ENCODE measurements around the gene GAPDH.
A peak's percentile ranks its signal among the peaks of the same experiment; 100 is the strongest.

The GAPDH gene

DNA sequence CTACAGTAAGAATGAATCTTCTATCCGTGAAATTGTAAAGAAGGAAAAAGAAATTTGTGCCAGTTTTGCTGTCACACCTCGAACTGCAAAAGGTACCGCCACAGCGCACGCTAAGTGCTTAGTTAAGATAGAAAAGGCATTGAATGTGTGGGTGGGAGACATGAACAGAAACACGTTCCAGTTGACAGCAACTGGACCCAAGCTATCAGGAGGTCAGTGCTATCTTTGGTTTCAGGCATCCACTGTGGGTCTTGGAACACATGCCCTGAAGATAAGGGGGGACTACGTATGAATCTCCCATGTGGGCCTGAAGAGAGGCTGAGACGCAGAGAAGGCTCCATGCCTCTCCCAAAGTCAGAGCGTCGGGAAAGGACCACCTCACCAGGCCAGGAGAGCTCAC, 11.7 kb downstream of the GAPDH start:
- TF ChIP-seq, protein P1, sequence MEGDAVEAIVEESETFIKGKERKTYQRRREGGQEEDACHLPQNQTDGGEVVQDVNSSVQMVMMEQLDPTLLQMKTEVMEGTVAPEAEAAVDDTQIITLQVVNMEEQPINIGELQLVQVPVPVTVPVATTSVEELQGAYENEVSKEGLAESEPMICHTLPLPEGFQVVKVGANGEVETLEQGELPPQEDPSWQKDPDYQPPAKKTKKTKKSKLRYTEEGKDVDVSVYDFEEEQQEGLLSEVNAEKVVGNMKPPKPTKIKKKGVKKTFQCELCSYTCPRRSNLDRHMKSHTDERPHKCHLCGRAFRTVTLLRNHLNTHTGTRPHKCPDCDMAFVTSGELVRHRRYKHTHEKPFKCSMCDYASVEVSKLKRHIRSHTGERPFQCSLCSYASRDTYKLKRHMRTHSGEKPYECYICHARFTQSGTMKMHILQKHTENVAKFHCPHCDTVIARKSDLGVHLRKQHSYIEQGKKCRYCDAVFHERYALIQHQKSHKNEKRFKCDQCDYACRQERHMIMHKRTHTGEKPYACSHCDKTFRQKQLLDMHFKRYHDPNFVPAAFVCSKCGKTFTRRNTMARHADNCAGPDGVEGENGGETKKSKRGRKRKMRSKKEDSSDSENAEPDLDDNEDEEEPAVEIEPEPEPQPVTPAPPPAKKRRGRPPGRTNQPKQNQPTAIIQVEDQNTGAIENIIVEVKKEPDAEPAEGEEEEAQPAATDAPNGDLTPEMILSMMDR (conservative IDR thresholded peaks at IDR 0.05; ENCODE audit: control insufficient read depth, insufficient read depth, low read depth, low read length): no peak
- no peak overlapping the region for H3K4me3 ChIP-seq (ENCODE audit: control insufficient read depth, low read depth, low read length)
- DNase-seq (ENCODE audit: low read depth): no peak

DNA sequence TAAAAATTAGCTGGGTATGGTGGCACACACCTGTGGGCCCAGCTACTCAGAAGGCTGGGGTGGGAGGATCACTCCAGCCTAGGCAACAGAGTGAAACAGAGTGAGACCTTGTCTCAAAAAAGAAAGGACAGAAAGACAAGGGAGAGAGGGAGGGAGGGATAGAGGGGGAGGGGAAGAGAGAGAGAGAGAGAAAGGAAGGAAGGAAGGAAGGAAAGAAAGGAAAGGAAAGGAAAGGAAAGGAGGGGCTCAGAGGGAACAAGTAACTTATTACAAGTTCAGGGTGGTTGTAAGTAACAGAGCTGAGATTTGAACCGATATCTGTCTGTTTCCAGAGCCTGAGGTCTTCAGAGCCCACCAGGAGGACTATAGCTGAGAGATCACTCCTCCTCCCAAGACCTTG, 13.2 kb downstream of the GAPDH start:
- TF ChIP-seq, protein P1 (conservative IDR thresholded peaks at IDR 0.05; ENCODE audit: control insufficient read depth, insufficient read depth, low read depth, low read length): no peak
- no peak for DNase-seq (ENCODE audit: low read depth)
- peak overlapping the region; percentile 35 for H3K4me3 ChIP-seq (ENCODE audit: control insufficient read depth, low read depth, low read length)

DNA sequence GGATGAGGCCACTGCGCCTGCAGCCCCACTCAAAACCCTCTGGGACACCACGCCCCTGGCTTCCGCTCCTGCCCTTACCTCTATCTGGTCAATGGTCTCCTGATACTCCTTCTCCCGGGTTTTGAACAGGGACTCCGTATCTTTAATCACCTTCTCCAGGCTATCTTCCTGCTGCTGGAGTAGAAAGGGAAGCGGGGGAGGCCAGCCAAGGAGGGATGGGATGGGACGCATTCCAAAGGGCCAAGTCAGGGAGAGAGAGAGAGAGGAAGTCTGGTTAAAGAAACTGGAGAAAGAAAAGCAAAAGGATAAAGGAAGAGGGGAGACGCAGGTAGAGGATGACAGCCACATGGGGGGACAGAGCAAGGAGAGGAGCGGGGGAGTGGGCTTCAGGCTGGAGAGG, 13.7 kb downstream of the GAPDH start:
- TF ChIP-seq, protein P1 (conservative IDR thresholded peaks at IDR 0.05; ENCODE audit: control insufficient read depth, insufficient read depth, low read depth, low read length): no peak
- peak; percentile 89 for DNase-seq (ENCODE audit: low read depth)
- H3K4me3 ChIP-seq (ENCODE audit: control insufficient read depth, low read depth, low read length): peak overlapping the region; percentile 35

DNA sequence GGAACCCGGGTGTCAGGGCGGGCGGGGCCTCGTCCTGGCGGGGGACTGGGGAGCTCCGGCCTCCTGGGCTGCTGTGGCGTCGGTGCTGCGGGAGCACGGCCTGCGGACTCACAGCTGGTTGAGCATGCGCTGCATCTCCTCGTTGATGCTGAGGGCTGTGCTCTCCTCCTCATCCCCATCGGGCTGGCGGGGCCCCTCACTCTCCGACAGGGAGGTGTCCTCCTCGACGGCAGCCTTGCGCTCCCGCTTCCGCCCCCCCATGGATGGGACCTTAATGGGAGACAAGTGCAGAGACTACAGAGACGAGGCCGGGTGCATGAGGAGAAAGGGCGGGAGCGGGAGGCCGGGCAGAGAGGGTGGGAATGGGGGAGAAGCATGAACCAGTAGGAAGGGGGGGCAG, 14.2 kb downstream of the GAPDH start:
- TF ChIP-seq, protein P1 (conservative IDR thresholded peaks at IDR 0.05; ENCODE audit: control insufficient read depth, insufficient read depth, low read depth, low read length): no peak
- DNase-seq (ENCODE audit: low read depth): no peak
- peak overlapping the region; percentile 4 for H3K4me3 ChIP-seq (ENCODE audit: control insufficient read depth, low read depth, low read length)

DNA sequence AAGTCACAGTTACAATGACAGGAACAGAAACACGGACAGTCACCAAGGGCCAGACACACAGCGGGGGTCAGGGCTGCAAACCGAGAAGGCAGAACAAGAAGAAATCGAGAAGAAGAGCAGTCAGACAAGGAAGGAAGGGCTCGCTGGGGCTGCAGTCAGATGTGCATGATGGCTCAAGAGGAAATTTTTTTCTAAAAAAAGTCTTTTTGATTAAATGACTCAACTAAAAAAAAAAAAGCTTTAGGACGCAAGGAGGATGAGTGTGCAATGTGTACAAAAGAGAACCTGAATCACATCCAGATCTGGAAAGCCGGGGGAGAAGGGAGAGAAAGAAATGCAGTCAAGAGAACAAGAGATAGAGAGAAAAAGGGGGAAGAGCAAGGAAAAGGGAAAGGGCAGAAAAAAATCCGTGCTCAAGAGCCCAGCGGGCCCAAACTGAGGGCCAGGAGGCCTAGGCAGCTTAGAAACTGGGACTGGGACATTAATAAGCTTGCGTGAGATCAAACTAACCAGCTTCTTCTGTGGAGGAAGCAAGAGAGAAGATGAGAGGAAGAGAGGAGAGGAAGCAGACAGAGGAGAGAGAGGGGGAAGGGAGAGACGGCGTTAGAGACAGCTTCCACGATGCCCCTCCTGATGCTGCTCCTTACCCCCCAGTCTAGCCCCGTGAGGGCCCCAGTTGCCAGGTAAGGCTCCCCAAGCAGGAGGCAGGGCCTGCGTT, 14.8 kb downstream of the GAPDH start:
- DNase-seq (ENCODE audit: low read depth): peak; percentile 91
- TF ChIP-seq, protein P1 (conservative IDR thresholded peaks at IDR 0.05; ENCODE audit: control insufficient read depth, insufficient read depth, low read depth, low read length): no peak
- H3K4me3 ChIP-seq (ENCODE audit: control insufficient read depth, low read depth, low read length): peak overlapping the region; percentile 4

DNA sequence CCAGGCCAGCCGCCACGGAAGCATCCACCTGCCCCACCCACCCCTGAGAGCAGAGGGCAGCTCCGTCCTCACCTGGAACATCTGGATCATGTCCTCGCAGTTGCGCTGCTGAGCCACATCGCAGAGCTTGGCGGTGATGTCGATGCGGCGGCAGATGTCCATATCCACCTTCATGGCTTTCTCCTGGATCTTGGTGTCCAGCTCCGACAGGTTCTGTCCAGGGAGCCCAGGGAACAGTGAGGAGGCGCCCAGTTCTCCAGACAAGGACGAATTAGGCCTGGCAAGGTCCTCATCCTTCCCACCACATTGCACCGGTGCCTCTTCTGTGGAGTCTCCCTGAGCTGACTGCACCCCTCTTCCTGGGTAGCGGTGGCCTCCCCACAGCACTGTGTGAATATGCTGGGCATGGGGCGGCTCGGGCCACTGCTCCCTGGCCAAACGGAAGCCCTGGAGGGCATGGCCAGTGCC, 15.4 kb downstream of the GAPDH start:
- no peak for DNase-seq (ENCODE audit: low read depth)
- TF ChIP-seq, protein P1 (conservative IDR thresholded peaks at IDR 0.05; ENCODE audit: control insufficient read depth, insufficient read depth, low read depth, low read length): no peak
- no peak overlapping the region for H3K4me3 ChIP-seq (ENCODE audit: control insufficient read depth, low read depth, low read length)

Measured in fibroblast of mammary gland (primary cell).